ENCODE measurements around the gene PRR23E. TPM values are rescaled to one million over a fixed set of nuclear protein-coding genes. Genes with fewer than 3 reads are reported as not detected.

The PRR23E gene
- total RNA-seq, 1 experiment from 2014 or later = not detected

DNA sequence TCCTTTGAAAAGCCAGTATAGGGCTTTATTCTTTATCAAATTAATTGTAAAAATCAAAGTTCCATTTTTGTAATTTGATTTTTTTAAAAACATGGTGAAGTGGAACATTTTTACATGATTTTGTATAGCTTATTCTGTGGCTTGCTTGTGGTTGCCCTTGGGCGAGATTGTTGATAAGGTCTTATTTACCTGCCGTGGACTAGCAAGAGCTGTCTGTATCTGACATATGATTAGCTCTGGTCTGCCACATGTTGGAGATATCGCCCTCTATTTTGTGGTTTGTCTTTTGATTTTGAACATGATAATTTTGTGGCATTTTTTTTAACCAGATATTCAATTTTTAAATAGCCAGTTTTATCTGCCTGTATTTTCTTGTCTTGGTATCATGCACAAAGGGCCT, 844 bp downstream of the PRR23E start:
- no peaks in the 10 kb centered on the region for H3K9me3 Mint-ChIP-seq (ENCODE audit: unreplicated experiment)
- TF ChIP-seq, protein P1, sequence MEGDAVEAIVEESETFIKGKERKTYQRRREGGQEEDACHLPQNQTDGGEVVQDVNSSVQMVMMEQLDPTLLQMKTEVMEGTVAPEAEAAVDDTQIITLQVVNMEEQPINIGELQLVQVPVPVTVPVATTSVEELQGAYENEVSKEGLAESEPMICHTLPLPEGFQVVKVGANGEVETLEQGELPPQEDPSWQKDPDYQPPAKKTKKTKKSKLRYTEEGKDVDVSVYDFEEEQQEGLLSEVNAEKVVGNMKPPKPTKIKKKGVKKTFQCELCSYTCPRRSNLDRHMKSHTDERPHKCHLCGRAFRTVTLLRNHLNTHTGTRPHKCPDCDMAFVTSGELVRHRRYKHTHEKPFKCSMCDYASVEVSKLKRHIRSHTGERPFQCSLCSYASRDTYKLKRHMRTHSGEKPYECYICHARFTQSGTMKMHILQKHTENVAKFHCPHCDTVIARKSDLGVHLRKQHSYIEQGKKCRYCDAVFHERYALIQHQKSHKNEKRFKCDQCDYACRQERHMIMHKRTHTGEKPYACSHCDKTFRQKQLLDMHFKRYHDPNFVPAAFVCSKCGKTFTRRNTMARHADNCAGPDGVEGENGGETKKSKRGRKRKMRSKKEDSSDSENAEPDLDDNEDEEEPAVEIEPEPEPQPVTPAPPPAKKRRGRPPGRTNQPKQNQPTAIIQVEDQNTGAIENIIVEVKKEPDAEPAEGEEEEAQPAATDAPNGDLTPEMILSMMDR (IDR thresholded peaks at IDR 0.05; ENCODE audit: unreplicated experiment) = no peak
- H3K27ac Mint-ChIP-seq (ENCODE audit: low read depth, unreplicated experiment) = no peak overlapping the region
- intact Hi-C loops (cut with micrococcal nuclease) = no loop called here
- DNase-seq (ENCODE audit: unreplicated experiment) = no peak
- peaks cover 6% of the 10 kb centered on the region for H3K27me3 Mint-ChIP-seq (ENCODE audit: insufficient read depth, unreplicated experiment)
- ChIA-PET POLR2A (interaction anchor here (0.9 kb wide), 1 partner anchor 441 kb away, joined by 3 read pairs; no protein-coding TSS in a partner anchor), CTCF (interaction anchor here (0.8 kb wide), 1 partner anchor 204 kb away, joined by 3 read pairs; no protein-coding TSS in a partner anchor)
- H3K4me1 Mint-ChIP-seq (ENCODE audit: insufficient read depth, unreplicated experiment) = no peaks in the 10 kb centered on the region
- H3K4me3 Mint-ChIP-seq (ENCODE audit: unreplicated experiment) = no peak overlapping the region
- no TSS peak for BruUV-seq (replicated peaks)
- H3K36me3 Mint-ChIP-seq (ENCODE audit: insufficient read depth, unreplicated experiment) = no peaks in the 10 kb centered on the region

DNA sequence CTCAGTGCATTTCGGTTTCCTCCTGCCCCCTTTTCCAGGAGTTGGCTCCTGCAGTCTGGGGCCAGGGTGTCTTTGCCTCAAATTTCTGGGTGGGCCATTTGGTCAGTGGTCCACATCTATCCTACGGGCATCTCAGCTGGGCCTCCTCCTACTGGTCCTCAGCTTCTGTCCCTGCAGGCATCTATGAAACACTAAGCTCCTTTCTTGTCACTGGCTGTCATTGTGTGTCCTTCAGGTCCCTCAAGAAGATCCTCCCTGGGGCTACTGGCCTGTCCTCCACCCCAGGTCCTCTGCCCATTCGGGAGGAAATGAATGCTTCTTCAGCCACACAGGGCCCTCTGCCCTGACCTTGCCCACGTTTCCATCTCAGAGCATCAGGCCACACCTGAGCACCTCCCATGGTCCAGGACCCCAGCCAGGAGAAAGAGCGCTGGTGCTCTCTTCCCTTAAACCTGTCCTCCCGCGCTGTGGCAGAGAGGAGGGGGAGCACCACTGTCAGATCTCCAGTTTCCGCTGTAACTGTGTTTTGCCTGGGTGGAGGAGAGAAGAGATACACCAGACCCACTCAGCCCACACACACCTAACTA, 1.8 kb downstream of the PRR23E start:
- H3K4me1 Mint-ChIP-seq (ENCODE audit: insufficient read depth, unreplicated experiment) = no peaks in the 10 kb centered on the region
- H3K27me3 Mint-ChIP-seq (ENCODE audit: insufficient read depth, unreplicated experiment) = no peaks in the 10 kb centered on the region
- no peak overlapping the region for H3K27ac Mint-ChIP-seq (ENCODE audit: low read depth, unreplicated experiment)
- POLR2A ChIA-PET = interaction anchor here (0.9 kb wide), 1 partner anchor 442 kb away, joined by 3 read pairs; no protein-coding TSS in a partner anchor
- no peak overlapping the region for H3K4me3 Mint-ChIP-seq (ENCODE audit: unreplicated experiment)
- H3K36me3 Mint-ChIP-seq (ENCODE audit: insufficient read depth, unreplicated experiment) = no peaks in the 10 kb centered on the region
- BruUV-seq (replicated peaks) = no TSS peak
- no peaks in the 10 kb centered on the region for H3K9me3 Mint-ChIP-seq (ENCODE audit: unreplicated experiment)
- TF ChIP-seq, protein P1 (IDR thresholded peaks at IDR 0.05; ENCODE audit: unreplicated experiment) = no peak
- CTCF ChIA-PET = interaction anchor here (0.8 kb wide), 1 partner anchor 203 kb away, joined by 3 read pairs; no protein-coding TSS in a partner anchor
- no peak for DNase-seq (ENCODE audit: unreplicated experiment)
- intact Hi-C loops (cut with micrococcal nuclease) = no loop called here

DNA sequence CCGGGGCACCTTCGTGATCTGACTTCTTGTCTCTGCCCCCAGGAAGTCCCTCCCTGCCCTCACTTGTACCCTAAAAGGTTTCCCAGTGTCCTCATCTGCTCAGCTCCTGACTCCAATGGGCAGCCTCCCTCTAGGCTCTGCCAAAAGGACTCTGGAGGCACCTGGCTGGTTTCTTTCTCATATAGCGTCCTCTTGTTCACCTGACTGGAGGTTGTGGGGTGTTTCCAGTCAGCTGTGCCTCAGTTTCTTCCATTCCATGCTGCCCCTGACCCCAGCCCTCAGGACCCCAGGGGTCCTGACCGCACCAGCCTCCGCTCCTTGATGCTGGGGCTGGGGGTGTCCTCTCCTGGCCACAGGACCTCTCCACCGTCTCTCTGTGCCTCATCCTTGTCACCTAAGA, 2.5 kb downstream of the PRR23E start:
- no peak overlapping the region for H3K27ac Mint-ChIP-seq (ENCODE audit: low read depth, unreplicated experiment)
- DNase-seq (ENCODE audit: unreplicated experiment) = no peak
- TF ChIP-seq, protein P1 (IDR thresholded peaks at IDR 0.05; ENCODE audit: unreplicated experiment) = no peak
- no TSS peak for BruUV-seq (replicated peaks)
- POLR2A ChIA-PET = no interaction called here
- no peaks in the 10 kb centered on the region for H3K9me3 Mint-ChIP-seq (ENCODE audit: unreplicated experiment)
- no peaks in the 10 kb centered on the region for H3K36me3 Mint-ChIP-seq (ENCODE audit: insufficient read depth, unreplicated experiment)
- H3K4me1 Mint-ChIP-seq (ENCODE audit: insufficient read depth, unreplicated experiment) = no peaks in the 10 kb centered on the region
- H3K4me3 Mint-ChIP-seq (ENCODE audit: unreplicated experiment) = no peak overlapping the region
- intact Hi-C loops (cut with micrococcal nuclease) = no loop called here
- CTCF ChIA-PET = no interaction called here
- H3K27me3 Mint-ChIP-seq (ENCODE audit: insufficient read depth, unreplicated experiment) = no peaks in the 10 kb centered on the region

DNA sequence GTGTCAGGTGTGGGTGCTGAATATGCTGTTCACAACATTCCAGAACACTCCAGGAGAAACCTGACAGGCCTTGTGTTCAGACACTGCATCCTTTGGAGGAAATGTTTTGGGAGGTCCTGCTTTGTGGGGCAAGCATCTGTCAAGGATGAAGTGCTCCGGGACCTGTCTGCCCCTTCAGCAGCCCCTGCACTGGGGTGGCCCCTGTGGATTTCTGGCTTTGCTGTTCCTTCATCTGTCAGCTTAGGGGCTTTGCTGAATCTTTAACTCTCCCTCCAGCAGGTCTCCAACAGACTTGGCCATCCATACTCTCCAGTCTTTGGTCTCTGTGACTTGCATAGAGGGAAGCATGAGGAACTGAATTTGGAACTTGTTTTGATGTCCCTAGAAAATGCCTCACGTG, 3.1 kb downstream of the PRR23E start:
- Mint-ChIP-seq H3K27me3 (ENCODE audit: insufficient read depth, unreplicated experiment) (no peaks in the 10 kb centered on the region), H3K27ac (ENCODE audit: low read depth, unreplicated experiment) (no peak overlapping the region), H3K36me3 (ENCODE audit: insufficient read depth, unreplicated experiment) (no peaks in the 10 kb centered on the region), H3K4me3 (ENCODE audit: unreplicated experiment) (no peak overlapping the region), H3K4me1 (ENCODE audit: insufficient read depth, unreplicated experiment) (no peaks in the 10 kb centered on the region), H3K9me3 (ENCODE audit: unreplicated experiment) (peaks cover under 1% of the 10 kb centered on the region)
- no peak for DNase-seq (ENCODE audit: unreplicated experiment)
- intact Hi-C loops (cut with micrococcal nuclease) = no loop called here
- TF ChIP-seq, protein P1 (IDR thresholded peaks at IDR 0.05; ENCODE audit: unreplicated experiment) = no peak
- BruUV-seq (replicated peaks) = no TSS peak
- ChIA-PET POLR2A (no interaction called here), CTCF (no interaction called here)
